Endothelial cell of umbilical vein (primary cell): ENCODE measurements around the gene KRTAP5-2. TPM values are rescaled to one million over a fixed set of nuclear protein-coding genes. Genes with fewer than 3 reads are reported as not detected.

Source experiments
- BruUV-seq: library from RNA; stranded (reverse); fragments of 400-500 nt; replicated peaks from 2 replicates; lab custom pipeline; 2021; lab: Mats Ljungman, UMichigan
- CTCF ChIA-PET: fragments of 300-600, 350-600 bp; sonication (Branson Sonifier 250); formaldehyde crosslinking; loops from one replicate; lab custom pipeline; 2021; ENCODE audit warnings: antibody characterized with exemption, inconsistent platforms; lab: Charles Lee
- POLR2A ChIA-PET: fragments of 300-600, 350-600 bp; sonication (Branson Sonifier 250); formaldehyde crosslinking; loops from one replicate; lab custom pipeline; 2021; ENCODE audit warnings: antibody characterized with exemption, inconsistent platforms; lab: Charles Lee
- DNase-seq: peaks from one replicate; pipeline ENCODE4 v3.0.0-alpha.2; 2011; ENCODE audit warnings: low read depth, low spot score
- FAIRE-seq: peaks from 2 replicates; lab custom pipeline; 2011; peaks lifted over from hg19 to GRCh38; lab: Jason Lieb, UNC
- H2AFZ ChIP-seq: 2 replicates; pipeline ENCODE4 v1.6.0; 2012; ENCODE audit warnings: low read depth, low read length, control low read depth, inconsistent platforms
- H3K27ac ChIP-seq: 2 replicates; pipeline ENCODE4 v1.5.1; 2011; ENCODE audit warnings: low read depth, mild to moderate bottlenecking, control low read depth, low read length, moderate library complexity; ENCODE audit not compliant: insufficient read depth
- H3K27me3 ChIP-seq, 2 experiments: 2 replicates each; pipeline versions ENCODE4 v1.6.0 to v1.6.1; 2011; ENCODE audit warnings: low read length in 2 of 2, mixed read lengths in 1 of 2; ENCODE audit not compliant: control insufficient read depth in 2 of 2, insufficient read depth in 2 of 2
- H3K36me3 ChIP-seq, 2 experiments: 2 replicates in 1 of 2; 3 replicates in 1 of 2; pipeline ENCODE4 v1.5.1; 2011; ENCODE audit warnings: low read length in 2 of 2, mild to moderate bottlenecking in 1 of 2, moderate library complexity in 1 of 2; ENCODE audit not compliant: control insufficient read depth in 2 of 2, insufficient read depth in 2 of 2; ENCODE audit errors: extremely low read depth in 1 of 2
- H3K4me1 ChIP-seq: 3 replicates; pipeline ENCODE4 v1.5.1; 2011; ENCODE audit warnings: mild to moderate bottlenecking, low read length; ENCODE audit not compliant: control insufficient read depth, insufficient read depth; ENCODE audit errors: extremely low read depth
- H3K4me2 ChIP-seq: 2 replicates; pipeline ENCODE4 v1.6.1; 2011; ENCODE audit warnings: low read length, control low read depth, mixed read lengths; ENCODE audit not compliant: insufficient read depth
- H3K4me3 ChIP-seq, 3 experiments: fragments of 200-600 bp in 1 of 3; sonication (generic), shearing (Covaris generic) in 1 of 3; replicated peaks in 1 of 3; 2 replicates each; pipeline ENCODE4 v1.5.1; 2011 to 2016; ENCODE audit warnings: control low read depth in 3 of 3, low read length in 3 of 3, mild to moderate bottlenecking in 2 of 3, inconsistent platforms in 1 of 3, low read depth in 1 of 3, moderate library complexity in 1 of 3; ENCODE audit not compliant: insufficient read depth in 1 of 3
- H3K79me2 ChIP-seq: 2 replicates; pipeline ENCODE4 v1.6.0; 2012; ENCODE audit warnings: low read length, inconsistent platforms; ENCODE audit not compliant: control insufficient read depth, insufficient read depth
- H3K9ac ChIP-seq: replicated peaks from 2 replicates; pipeline ENCODE3; 2011; ENCODE audit warnings: low read length, control low read depth; ENCODE audit not compliant: insufficient read depth; ENCODE audit errors: extremely low read depth
- H3K9me1 ChIP-seq: replicated peaks from 3 replicates; pipeline ENCODE4 v1.6.0; 2011; ENCODE audit warnings: mild to moderate bottlenecking, low read length; ENCODE audit not compliant: control insufficient read depth, insufficient read depth; ENCODE audit errors: extremely low read depth
- H3K9me3 ChIP-seq: replicated peaks from 2 replicates; pipeline ENCODE4 v1.5.1; 2012; ENCODE audit warnings: low read length, inconsistent platforms; ENCODE audit not compliant: control insufficient read depth, insufficient read depth
- H4K20me1 ChIP-seq: replicated peaks from 2 replicates; pipeline ENCODE3; 2011; ENCODE audit warnings: mild to moderate bottlenecking, low read length; ENCODE audit not compliant: control insufficient read depth, insufficient read depth; ENCODE audit errors: extremely low read depth
- CTCF ChIP-seq, 2 donors: IDR thresholded peaks; 1 replicate in 1 of 2; 2 replicates in 1 of 2; pipeline ENCODE4 v1.5.1; 2011; ENCODE audit warnings: low read length in 2 of 2, mild to moderate bottlenecking in 2 of 2, moderate library complexity in 2 of 2, control low read depth in 1 of 2, inconsistent platforms in 1 of 2, low read depth in 1 of 2; ENCODE audit not compliant: insufficient read depth in 1 of 2; ENCODE audit errors: extremely low read depth in 1 of 2
- EZH2 ChIP-seq: IDR thresholded peaks from 2 replicates; pipeline ENCODE4 v1.6.1; 2012; ENCODE audit warnings: borderline replicate concordance, low read depth, mild to moderate bottlenecking, moderate library complexity, low read length, inconsistent platforms; ENCODE audit not compliant: severe bottlenecking
- FOS ChIP-seq: IDR thresholded peaks from 2 replicates; pipeline ENCODE4 v1.6.1; 2011; ENCODE audit warnings: mild to moderate bottlenecking, low read length, moderate library complexity, borderline replicate concordance; ENCODE audit not compliant: insufficient read depth
- GATA2 ChIP-seq: IDR thresholded peaks from 2 replicates; pipeline ENCODE4 v1.7.0; 2011; ENCODE audit warnings: low read depth, mild to moderate bottlenecking, moderate library complexity, mixed read lengths, low read length; ENCODE audit not compliant: insufficient read length, insufficient read depth
- JUN ChIP-seq: IDR thresholded peaks from 2 replicates; pipeline ENCODE4 v1.6.1; 2011; ENCODE audit warnings: borderline replicate concordance, low read depth; ENCODE audit not compliant: insufficient read length, insufficient read depth
- MAX ChIP-seq: IDR thresholded peaks from 2 replicates; pipeline ENCODE4 v1.6.1; 2011; ENCODE audit not compliant: insufficient read depth, insufficient read length
- MYC ChIP-seq: IDR thresholded peaks from one replicate; pipeline ENCODE4 v1.6.1; 2011; ENCODE audit warnings: mild to moderate bottlenecking, low read depth, low read length
- POLR2A ChIP-seq: IDR thresholded peaks from 2 replicates; pipeline ENCODE4 v1.6.1; 2012; ENCODE audit warnings: low read depth, mild to moderate bottlenecking, control low read depth, low read length
- POLR2AphosphoS5 ChIP-seq: IDR thresholded peaks from 2 replicates; pipeline ENCODE4 v1.6.1; 2012; ENCODE audit warnings: low read depth, mild to moderate bottlenecking, control low read depth, low read length, moderate library complexity; ENCODE audit not compliant: insufficient read depth
- dilution Hi-C: fragments of 300-500 bp; cut with MboI; formaldehyde crosslinking; loops from one replicate; pipeline ENCODE4 v1.15.0; 2019; ENCODE audit warnings: low sequenced_read_pairs; ENCODE audit not compliant: extremely low pct_ligation_motif_present
- intact Hi-C: fragments of 100-400 bp; cut with micrococcal nuclease; formaldehyde crosslinking; loops from one replicate; pipeline ENCODE4 v1.10.0; 2022
- polyA plus RNA-seq, 4 experiments: library from polyadenylated mRNA; depleted of rRNA in 3 of 4; stranded (reverse) in 3 of 4; unstranded in 1 of 4; fragments of >200 nt; gene quantifications; 2 replicates each; pipeline versions ENCODE4 v1.2.1 to v1.2.3, GENCODE V29; 2011 to 2012; ENCODE audit warnings: missing spikeins in 1 of 4
- total RNA-seq: library from RNA; stranded (reverse); gene quantifications from 2 replicates; pipeline ENCODE4 v1.2.3, GENCODE V29; 2021

Gene KRTAP5-2
- total and polyA plus RNA-seq, 2 donors (not counting 3 experiments of a cell fraction or from before 2014, with no cell fraction given), result not detected

GRCh38 chr11:1557904-1558774, 40.0 kb downstream of the KRTAP5-2 start:
- H3K4me3 ChIP-seq, result no peak overlapping the region
- CTCF ChIA-PET, result interaction anchor here (0.6 to 3.9 kb wide), 8 partner anchors 9 to 324 kb away, joined by 3 to 32 read pairs (median 8); no protein-coding TSS in a partner anchor
- DNase-seq, result no peak
- no peak for FAIRE-seq
- no peaks in the 10 kb centered on the region for H3K4me1 ChIP-seq
- dilution Hi-C loops, result no loop called here
- no peak overlapping the region for H3K27ac ChIP-seq
- no peak overlapping the region for H2AFZ ChIP-seq
- H3K36me3 ChIP-seq, result peaks cover 0 to 3% of the 10 kb centered on the region in 2 experiments
- no peaks in the 10 kb centered on the region for H3K27me3 ChIP-seq
- H3K9ac ChIP-seq, result no peak overlapping the region
- no TSS peak for BruUV-seq
- no peaks in the 10 kb centered on the region for H3K9me3 ChIP-seq
- H4K20me1 ChIP-seq, result no peaks in the 10 kb centered on the region
- H3K9me1 ChIP-seq, result no peaks in the 10 kb centered on the region
- no peak overlapping the region for H3K4me2 ChIP-seq
- POLR2A ChIA-PET, result no interaction called here
- no peak for TF ChIP-seq GATA2
- no peak for TF ChIP-seq CTCF (IDR thresholded peaks at IDR 0.05; ENCODE audit: extremely low read depth in 1 of 2, insufficient read depth in 1 of 2, low read depth in 1 of 2, low read length in 2 of 2)
- no peak for TF ChIP-seq JUN
- no peak for TF ChIP-seq MAX
- no peak for TF ChIP-seq POLR2A
- no peak for TF ChIP-seq POLR2AphosphoS5
- no peak for TF ChIP-seq FOS
- no peak for TF ChIP-seq EZH2
- no peak for TF ChIP-seq MYC
- H3K79me2 ChIP-seq, result no peaks in the 10 kb centered on the region
- intact Hi-C loops, result no loop called here
